SK-N-SH (cell line): Measurements from ENCODE around the gene ANAPC4. TPM values are rescaled to one million over a fixed set of nuclear protein-coding genes. Genes with fewer than 3 reads are reported as not detected.

ENCODE experiments used
- CTCF ChIA-PET: fragments of 300-600, 350-600 bp; formaldehyde crosslinking; extraction: SDS; loops from one replicate; lab custom pipeline; 2021; lab: Yijun Ruan, JAX
- POLR2A ChIA-PET: fragments of 350-600 bp; sonication (Branson Sonifier 250); formaldehyde crosslinking; extraction: SDS; loops from one replicate; lab custom pipeline; 2020; ENCODE audit warnings: antibody characterized with exemption, inconsistent platforms; lab: Yijun Ruan, JAX
- DNase-seq: peaks from one replicate; pipeline ENCODE4 v3.0.0; 2012
- H2AFZ ChIP-seq: fragments of 200-600 bp; sonication (generic); 2 replicates; pipeline ENCODE4 v1.8.1; 2016; ENCODE audit warnings: antibody characterized with exemption, mild to moderate bottlenecking, low read depth
- H3F3A ChIP-seq: fragments of 200-600 bp; sonication (generic); replicated peaks from 2 replicates; pipeline ENCODE3; 2016; ENCODE audit warnings: antibody characterized with exemption, mild to moderate bottlenecking; ENCODE audit not compliant: insufficient read depth
- H3K27ac ChIP-seq, 2 experiments: fragments of 200-500 bp in 1 of 2; fragments of 200-600 bp in 1 of 2; sonication (Bioruptor generic) in 1 of 2; sonication (generic), shearing (Covaris generic) in 1 of 2; 2 replicates each; pipeline versions ENCODE4 v1.5.1 to v1.6.1; 2014 to 2016; ENCODE audit warnings: low read depth in 2 of 2, inconsistent platforms in 1 of 2, low read length in 1 of 2, mild to moderate bottlenecking in 1 of 2, mixed read lengths in 1 of 2
- H3K27me3 ChIP-seq: fragments of 200-600 bp; sonication (generic), shearing (Covaris generic); 2 replicates; pipeline ENCODE4 v1.6.1; 2016; ENCODE audit warnings: mixed run types; ENCODE audit not compliant: insufficient read depth
- H3K36me3 ChIP-seq, 2 experiments: fragments of 200-500 bp in 1 of 2; fragments of 200-600 bp in 1 of 2; sonication (Bioruptor generic) in 1 of 2; sonication (generic) in 1 of 2; replicated peaks in 1 of 2; 2 replicates each; pipeline versions ENCODE3 to v1.5.1; 2014 to 2016; ENCODE audit warnings: low read length in 1 of 2, mild to moderate bottlenecking in 1 of 2; ENCODE audit not compliant: insufficient read depth in 2 of 2, control insufficient read depth in 1 of 2
- H3K4me1 ChIP-seq, 2 experiments: fragments of 200-500 bp in 1 of 2; fragments of 200-600 bp in 1 of 2; sonication (Bioruptor generic) in 1 of 2; sonication (generic), shearing (Covaris generic) in 1 of 2; 2 replicates each; pipeline versions ENCODE4 v1.5.1 to v1.6.1; 2014 to 2016; ENCODE audit warnings: low read depth in 1 of 2, low read length in 1 of 2, mixed run types in 1 of 2; ENCODE audit not compliant: insufficient read depth in 2 of 2, control insufficient read depth in 1 of 2
- H3K4me2 ChIP-seq: fragments of 200-600 bp; sonication (generic), shearing (Covaris generic); 2 replicates; pipeline ENCODE4 v1.6.1; 2017; ENCODE audit warnings: mixed run types
- H3K4me3 ChIP-seq, 2 experiments: fragments of 200-500 bp in 1 of 2; fragments of 200-600 bp in 1 of 2; sonication (Bioruptor generic) in 1 of 2; sonication (generic), shearing (Covaris generic) in 1 of 2; 2 replicates each; pipeline versions ENCODE4 v1.5.1 to v1.8.1; 2014 to 2016; ENCODE audit warnings: low read depth in 2 of 2, inconsistent platforms in 1 of 2, low read length in 1 of 2, mild to moderate bottlenecking in 1 of 2, mixed read lengths in 1 of 2, moderate library complexity in 1 of 2
- H3K79me2 ChIP-seq: fragments of 200-600 bp; sonication (generic); 2 replicates; pipeline ENCODE4 v1.8.1; 2017; ENCODE audit warnings: mild to moderate bottlenecking; ENCODE audit not compliant: insufficient read depth
- H3K9ac ChIP-seq: fragments of 200-600 bp; sonication (generic); 2 replicates; pipeline ENCODE4 v1.6.1; 2017; ENCODE audit warnings: mixed run types
- H3K9me2 ChIP-seq: fragments of 200-600 bp; sonication (generic); 2 replicates; pipeline ENCODE4 v1.6.1; 2017; ENCODE audit warnings: mixed run types
- H3K9me3 ChIP-seq: fragments of 200-600 bp; sonication (generic); 2 replicates; pipeline ENCODE4 v1.6.1; 2017; ENCODE audit warnings: mixed run types, mild to moderate bottlenecking, moderate library complexity
- H4K20me1 ChIP-seq: fragments of 200-600 bp; sonication (generic); 2 replicates; pipeline ENCODE4 v1.6.1; 2017; ENCODE audit warnings: mild to moderate bottlenecking, mixed run types; ENCODE audit not compliant: insufficient read depth
- ELF1 ChIP-seq: IDR thresholded peaks from 2 replicates; pipeline ENCODE4 v1.4.0; 2012
- FOXM1 ChIP-seq: IDR thresholded peaks from 2 replicates; pipeline ENCODE4 v1.4.0; 2012; ENCODE audit warnings: low read depth, mild to moderate bottlenecking
- GABPA ChIP-seq: IDR thresholded peaks from 2 replicates; pipeline ENCODE4 v1.4.0; 2012; ENCODE audit warnings: low read depth, mild to moderate bottlenecking
- GATA2 ChIP-seq: sonication (generic); formaldehyde crosslinking; IDR thresholded peaks from 2 replicates; pipeline ENCODE4 v1.5.0; 2020; ENCODE audit warnings: mild to moderate bottlenecking, missing genetic modification reagents
- JUND ChIP-seq: IDR thresholded peaks from 2 replicates; pipeline ENCODE4 v1.4.0; 2012
- RAD21 ChIP-seq: IDR thresholded peaks from 2 replicates; pipeline ENCODE4 v1.6.1; 2012; ENCODE audit warnings: mild to moderate bottlenecking, low read length
- TCF12 ChIP-seq: IDR thresholded peaks from 2 replicates; pipeline ENCODE4 v1.4.0; 2012
- WGBS: methylation state at CpG from one replicate; pipeline ENCODE4 v1.1.6; 2017; ENCODE audit warnings: low lambda C conversion rate; 5-methylcytosine and 5-hydroxymethylcytosine counted together
- polyA plus RNA-seq, 3 experiments: library from polyadenylated mRNA; depleted of rRNA; stranded (reverse); fragments of >200 nt; gene quantifications; 2 replicates each; pipeline ENCODE4 v1.2.3, GENCODE V29; 2012
- TF ChIP-seq, protein P1 (sequence below): IDR thresholded peaks from 2 replicates; pipeline ENCODE4 v1.6.1; 2012; ENCODE audit warnings: mild to moderate bottlenecking, low read depth, low read length, moderate library complexity
- TF ChIP-seq, protein P2 (sequence below): IDR thresholded peaks from 2 replicates; pipeline ENCODE4 v1.4.0; 2012; ENCODE audit warnings: low read depth, borderline replicate concordance
- TF ChIP-seq, protein P3 (sequence below): fragments of 150-350 bp; IDR thresholded peaks from 2 replicates; pipeline ENCODE4 v1.6.1; 2016; ENCODE audit warnings: mild to moderate bottlenecking, low read depth, low read length

ANAPC4 gene
- polyA plus RNA-seq, 1 of the 3 experiments (the other 2 are of a cell fraction) = 7.7 TPM

DNA sequence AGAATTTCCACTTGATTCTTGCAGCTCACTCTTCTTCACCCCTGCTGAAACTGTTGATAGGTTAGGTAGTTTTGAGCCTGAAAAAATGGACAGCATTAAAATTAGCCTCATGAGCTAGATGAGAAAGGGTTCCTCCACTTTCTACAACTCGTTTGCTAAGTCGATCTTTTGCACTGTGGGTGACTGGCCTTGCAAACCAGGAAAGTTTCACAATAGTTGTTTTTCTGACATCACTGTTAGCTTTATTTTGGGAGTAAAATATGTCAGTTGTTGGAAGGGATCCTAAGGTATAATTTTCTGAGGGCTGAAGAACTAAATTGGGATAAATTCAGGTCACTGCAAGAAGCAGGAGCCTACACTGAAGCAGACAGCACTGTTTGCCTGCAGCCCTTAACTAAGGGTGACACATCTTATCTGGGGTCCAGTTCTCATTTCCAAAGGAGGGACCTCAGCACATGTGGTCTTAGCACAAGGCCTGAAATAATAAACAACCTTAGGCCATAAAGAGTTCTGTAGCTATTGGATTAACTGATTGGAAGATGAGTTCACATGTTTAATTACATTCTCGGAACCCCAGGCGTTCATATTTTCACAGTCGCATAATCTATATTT lies 29.1 kb downstream of the ANAPC4 start:
- H3F3A ChIP-seq = no peaks in the 10 kb centered on the region
- no peak overlapping the region for H3K27ac ChIP-seq
- no peak overlapping the region for H3K9ac ChIP-seq
- H3K4me2 ChIP-seq = no peak overlapping the region
- H3K36me3 ChIP-seq = peaks cover 82 to 91% of the 10 kb centered on the region in 2 experiments
- WGBS = 100% methylated on average over 5 of the region's 5 CpGs
- H3K79me2 ChIP-seq = no peaks in the 10 kb centered on the region
- no peaks in the 10 kb centered on the region for H3K9me2 ChIP-seq
- H3K4me1 ChIP-seq = no peaks in the 10 kb centered on the region; a peak in 1 of 4 replicates
- ChIA-PET POLR2A (no interaction called here), CTCF (interaction anchor here (1.5 to 3.7 kb wide), 3 partner anchors 14 to 361 kb away, joined by 3 to 15 read pairs (median 4); no protein-coding TSS in a partner anchor)
- no peaks in the 10 kb centered on the region for H3K27me3 ChIP-seq
- TF ChIP-seq, protein P1, sequence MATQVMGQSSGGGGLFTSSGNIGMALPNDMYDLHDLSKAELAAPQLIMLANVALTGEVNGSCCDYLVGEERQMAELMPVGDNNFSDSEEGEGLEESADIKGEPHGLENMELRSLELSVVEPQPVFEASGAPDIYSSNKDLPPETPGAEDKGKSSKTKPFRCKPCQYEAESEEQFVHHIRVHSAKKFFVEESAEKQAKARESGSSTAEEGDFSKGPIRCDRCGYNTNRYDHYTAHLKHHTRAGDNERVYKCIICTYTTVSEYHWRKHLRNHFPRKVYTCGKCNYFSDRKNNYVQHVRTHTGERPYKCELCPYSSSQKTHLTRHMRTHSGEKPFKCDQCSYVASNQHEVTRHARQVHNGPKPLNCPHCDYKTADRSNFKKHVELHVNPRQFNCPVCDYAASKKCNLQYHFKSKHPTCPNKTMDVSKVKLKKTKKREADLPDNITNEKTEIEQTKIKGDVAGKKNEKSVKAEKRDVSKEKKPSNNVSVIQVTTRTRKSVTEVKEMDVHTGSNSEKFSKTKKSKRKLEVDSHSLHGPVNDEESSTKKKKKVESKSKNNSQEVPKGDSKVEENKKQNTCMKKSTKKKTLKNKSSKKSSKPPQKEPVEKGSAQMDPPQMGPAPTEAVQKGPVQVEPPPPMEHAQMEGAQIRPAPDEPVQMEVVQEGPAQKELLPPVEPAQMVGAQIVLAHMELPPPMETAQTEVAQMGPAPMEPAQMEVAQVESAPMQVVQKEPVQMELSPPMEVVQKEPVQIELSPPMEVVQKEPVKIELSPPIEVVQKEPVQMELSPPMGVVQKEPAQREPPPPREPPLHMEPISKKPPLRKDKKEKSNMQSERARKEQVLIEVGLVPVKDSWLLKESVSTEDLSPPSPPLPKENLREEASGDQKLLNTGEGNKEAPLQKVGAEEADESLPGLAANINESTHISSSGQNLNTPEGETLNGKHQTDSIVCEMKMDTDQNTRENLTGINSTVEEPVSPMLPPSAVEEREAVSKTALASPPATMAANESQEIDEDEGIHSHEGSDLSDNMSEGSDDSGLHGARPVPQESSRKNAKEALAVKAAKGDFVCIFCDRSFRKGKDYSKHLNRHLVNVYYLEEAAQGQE = no peak
- no peak for TF ChIP-seq GATA2 (CRISPR knock-in tag)
- TF ChIP-seq FOXM1 = no peak
- TF ChIP-seq, protein P2, sequence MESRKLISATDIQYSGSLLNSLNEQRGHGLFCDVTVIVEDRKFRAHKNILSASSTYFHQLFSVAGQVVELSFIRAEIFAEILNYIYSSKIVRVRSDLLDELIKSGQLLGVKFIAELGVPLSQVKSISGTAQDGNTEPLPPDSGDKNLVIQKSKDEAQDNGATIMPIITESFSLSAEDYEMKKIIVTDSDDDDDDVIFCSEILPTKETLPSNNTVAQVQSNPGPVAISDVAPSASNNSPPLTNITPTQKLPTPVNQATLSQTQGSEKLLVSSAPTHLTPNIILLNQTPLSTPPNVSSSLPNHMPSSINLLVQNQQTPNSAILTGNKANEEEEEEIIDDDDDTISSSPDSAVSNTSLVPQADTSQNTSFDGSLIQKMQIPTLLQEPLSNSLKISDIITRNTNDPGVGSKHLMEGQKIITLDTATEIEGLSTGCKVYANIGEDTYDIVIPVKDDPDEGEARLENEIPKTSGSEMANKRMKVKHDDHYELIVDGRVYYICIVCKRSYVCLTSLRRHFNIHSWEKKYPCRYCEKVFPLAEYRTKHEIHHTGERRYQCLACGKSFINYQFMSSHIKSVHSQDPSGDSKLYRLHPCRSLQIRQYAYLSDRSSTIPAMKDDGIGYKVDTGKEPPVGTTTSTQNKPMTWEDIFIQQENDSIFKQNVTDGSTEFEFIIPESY = no peak
- TF ChIP-seq RAD21 = no peak
- TF ChIP-seq ELF1 = no peak
- TF ChIP-seq GABPA = no peak
- TF ChIP-seq, protein P3, sequence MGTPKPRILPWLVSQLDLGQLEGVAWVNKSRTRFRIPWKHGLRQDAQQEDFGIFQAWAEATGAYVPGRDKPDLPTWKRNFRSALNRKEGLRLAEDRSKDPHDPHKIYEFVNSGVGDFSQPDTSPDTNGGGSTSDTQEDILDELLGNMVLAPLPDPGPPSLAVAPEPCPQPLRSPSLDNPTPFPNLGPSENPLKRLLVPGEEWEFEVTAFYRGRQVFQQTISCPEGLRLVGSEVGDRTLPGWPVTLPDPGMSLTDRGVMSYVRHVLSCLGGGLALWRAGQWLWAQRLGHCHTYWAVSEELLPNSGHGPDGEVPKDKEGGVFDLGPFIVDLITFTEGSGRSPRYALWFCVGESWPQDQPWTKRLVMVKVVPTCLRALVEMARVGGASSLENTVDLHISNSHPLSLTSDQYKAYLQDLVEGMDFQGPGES = no peak
- TF ChIP-seq JUND = no peak
- no peak for TF ChIP-seq TCF12
- H3K9me3 ChIP-seq = no peaks in the 10 kb centered on the region
- no peaks in the 10 kb centered on the region for H4K20me1 ChIP-seq
- no peak for DNase-seq
- H3K4me3 ChIP-seq = no peak overlapping the region
- no peak overlapping the region for H2AFZ ChIP-seq
